ENCODE measurements around the gene SLC15A4. TPM values are rescaled to one million over a fixed set of nuclear protein-coding genes. Genes with fewer than 3 reads are reported as not detected.
"Not testable (repeated sequence)": the region's sequence is repeated elsewhere in the genome, so short reads cannot be mapped to it uniquely, and the experiment has no call there.

Gene SLC15A4
- total RNA-seq, result 10 to 100 TPM; 15.6 to 16.2 TPM
- long read RNA-seq, partial matches to known transcripts, result 2 of 6 reads
- long read RNA-seq, other reads (novel, unspliced or antisense), result 1 of 6 reads

GRCh38 chr12:128823916-128824839 is at the start of gene SLC15A4:
TSS of gene SLC15A4 (minus strand) at chr12:128823958. CDS start at chr12:128823943, 15 bp downstream.
- ATAC-seq (peak; percentile 98 to 99), DNase-seq (peak; percentile 98)
- intact Hi-C loops (cut with DNase I), result no loop called here

DNA sequence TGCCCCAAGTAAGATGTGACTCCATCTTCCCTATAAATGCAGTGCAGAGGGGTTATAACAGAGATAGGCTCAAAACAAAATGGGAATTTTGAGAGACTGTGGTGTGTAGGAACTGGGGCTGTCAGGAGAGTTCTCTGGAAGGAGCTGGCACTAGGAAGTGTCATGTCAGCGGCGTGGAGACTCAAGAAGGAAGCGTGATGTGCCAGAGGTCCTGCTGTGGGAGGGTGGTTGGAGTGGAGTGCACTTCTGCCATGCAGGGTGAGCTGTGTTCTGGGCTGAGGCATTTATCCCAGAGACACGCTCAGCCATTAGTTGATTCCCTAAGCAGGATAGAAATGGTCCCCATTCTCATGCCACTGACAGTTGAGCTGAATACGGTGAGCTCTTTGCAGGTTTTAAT is 48.5 kb upstream of the SLC15A4 start:
- intact Hi-C loops (cut with DNase I), result no loop called here
- DNase-seq, result no peak
- ATAC-seq, result no peak

DNA sequence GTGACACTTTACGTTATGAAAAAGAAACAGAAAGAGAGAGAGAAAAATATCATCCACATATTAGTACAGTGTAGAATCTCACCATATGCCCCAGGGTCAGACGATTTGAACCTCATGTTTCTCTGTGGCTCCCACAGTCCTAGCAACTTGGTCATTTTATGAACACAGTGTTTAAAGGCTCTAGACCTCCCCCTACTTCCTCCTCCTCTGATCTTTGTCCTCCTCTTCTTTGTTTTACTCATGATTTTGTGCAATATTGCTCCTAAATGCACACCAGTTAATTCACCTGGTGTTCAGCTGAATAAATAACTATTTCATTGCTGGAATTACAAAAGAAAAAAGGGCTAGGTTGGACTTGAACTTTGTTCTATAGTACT is 47.7 kb upstream of the SLC15A4 start:
- intact Hi-C loops (cut with DNase I), result no loop called here
- no peak for ATAC-seq
- no peak for DNase-seq

- intact Hi-C loops (cut with DNase I), result no loop called here
- ATAC-seq, result no peak
Observed at GRCh38 chr12:128867466-128867865, 43.7 kb upstream of the SLC15A4 start.

GRCh38 chr12:128864516-128865186 is 40.9 kb upstream of the SLC15A4 start:
- intact Hi-C loops (cut with DNase I), result no loop called here
- peak; percentile 96 to 97 for ATAC-seq
- peak; percentile 57 for DNase-seq

More at GRCh38 chr12:128867466-128867865, 43.7 kb upstream of the SLC15A4 start:
- no peak for DNase-seq

GRCh38 chr12:128863957-128864356 is 40.2 kb upstream of the SLC15A4 start:
- intact Hi-C loops (cut with DNase I), result no loop called here
- ATAC-seq, result no peak
- DNase-seq, result no peak

DNA sequence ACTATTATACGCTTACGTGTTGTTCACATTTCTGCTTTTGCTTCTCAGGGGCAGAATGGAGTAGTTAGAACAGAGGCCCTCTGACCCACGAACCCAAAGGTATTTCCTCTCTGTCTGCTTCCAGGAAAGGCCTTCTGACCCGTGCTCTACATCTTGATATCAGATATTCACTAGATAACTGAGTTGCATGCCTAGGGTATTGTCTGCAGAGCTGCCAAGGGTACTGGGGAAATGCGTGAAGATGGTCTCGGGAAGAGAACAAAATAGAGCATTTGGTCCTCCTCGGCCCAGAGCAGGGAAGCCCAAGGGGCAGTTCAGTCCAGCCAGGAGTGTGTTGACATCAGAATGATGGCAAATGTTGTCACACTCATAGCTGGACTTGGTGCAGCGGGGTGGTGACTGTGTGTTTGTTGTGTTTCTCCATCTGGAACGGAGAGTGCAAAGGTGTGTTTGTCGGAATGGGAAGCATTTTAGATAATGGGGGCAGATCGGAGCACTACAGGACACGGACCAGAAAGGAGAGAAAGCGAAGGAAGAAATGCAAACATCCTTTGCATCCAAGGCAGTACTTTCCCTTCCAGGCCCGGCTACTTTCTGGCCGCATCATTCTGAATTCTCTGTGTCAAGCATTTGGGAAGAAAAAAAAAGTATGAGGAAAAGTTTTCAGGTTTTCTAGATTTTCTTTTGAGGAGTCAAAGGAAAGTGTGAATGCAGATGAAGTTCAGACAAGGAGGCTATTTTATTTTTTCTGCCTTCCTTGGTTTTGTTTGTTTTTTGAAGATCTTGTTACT is 37.7 kb upstream of the SLC15A4 start:
- no peak for DNase-seq
- intact Hi-C loops (cut with DNase I), result no loop called here
- ATAC-seq, result no peak

DNA sequence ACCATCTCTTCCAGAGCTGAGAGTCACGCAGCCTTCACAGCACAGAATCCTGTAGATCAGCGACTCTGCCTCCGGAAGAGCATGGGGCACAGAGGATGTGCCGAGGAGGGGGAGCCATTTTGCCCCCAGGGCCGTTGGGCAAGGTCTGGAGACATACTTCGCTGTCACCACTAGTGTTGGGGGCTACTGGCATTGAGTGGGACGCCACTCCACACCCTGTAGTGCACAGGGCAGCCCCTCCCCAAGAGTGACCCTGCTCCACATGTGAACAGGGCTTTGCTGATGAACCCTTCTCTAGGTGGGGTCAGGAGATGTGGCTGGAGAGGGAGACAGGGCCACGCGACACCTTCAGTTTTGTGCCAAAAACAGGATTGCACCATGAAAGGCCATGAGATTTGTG is 35.6 kb upstream of the SLC15A4 start:
- no peak for ATAC-seq
- no peak for DNase-seq
- intact Hi-C loops (cut with DNase I), result no loop called here

DNA sequence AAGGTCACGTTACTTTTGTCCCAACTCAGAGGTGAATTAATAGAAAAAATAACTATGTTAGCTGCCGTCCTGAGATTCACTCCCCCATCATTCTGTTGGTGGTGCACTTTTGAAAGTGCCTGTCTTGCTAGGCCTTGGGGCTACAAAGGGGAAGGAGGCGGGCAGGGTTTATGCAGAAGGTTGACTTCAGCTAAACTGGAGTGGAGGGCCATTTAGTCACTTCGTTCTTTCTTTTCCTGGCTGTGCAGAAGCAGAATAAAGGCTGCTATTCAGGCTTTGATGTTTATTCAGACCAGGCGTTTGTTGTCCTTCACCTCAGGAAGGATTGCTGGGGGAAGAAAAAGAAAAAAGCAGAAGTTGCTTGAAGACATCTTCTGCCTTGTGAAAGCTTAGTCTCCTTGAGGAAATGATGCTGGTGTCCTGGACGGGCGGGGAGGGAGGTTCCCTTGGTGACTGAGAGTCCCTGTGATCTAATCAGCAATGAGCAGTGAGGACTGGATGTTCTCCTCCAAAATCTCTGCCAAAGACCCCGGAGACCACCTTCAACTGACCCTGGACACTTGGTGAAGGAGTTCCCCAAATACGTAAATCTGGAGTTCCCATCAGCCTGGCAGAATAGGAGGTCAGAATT is 33.5 kb upstream of the SLC15A4 start:
- ATAC-seq, result peak in 1 of 2 donors; percentile 23
- no peak for DNase-seq

DNA sequence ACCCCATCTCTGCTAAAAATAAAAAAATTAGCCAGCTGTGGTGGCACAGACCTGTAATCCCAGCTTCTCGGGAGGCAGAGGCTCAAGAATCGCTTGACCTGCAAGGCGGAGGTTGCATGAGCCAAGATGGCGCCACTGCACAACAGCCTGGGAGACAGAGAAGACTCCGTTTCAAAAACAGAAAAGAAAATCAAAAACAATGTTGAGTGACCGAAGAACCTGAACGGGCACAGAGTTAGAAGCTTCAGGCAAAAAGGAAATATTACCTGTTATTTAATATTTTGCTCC is 33.0 kb upstream of the SLC15A4 start:
- ATAC-seq, result no peak
- DNase-seq, result no peak
- intact Hi-C loops (cut with DNase I), result no loop called here

More for the DNA sequence above, 33.5 kb upstream of the SLC15A4 start:
- intact Hi-C loops (cut with DNase I), result no loop called here

DNA sequence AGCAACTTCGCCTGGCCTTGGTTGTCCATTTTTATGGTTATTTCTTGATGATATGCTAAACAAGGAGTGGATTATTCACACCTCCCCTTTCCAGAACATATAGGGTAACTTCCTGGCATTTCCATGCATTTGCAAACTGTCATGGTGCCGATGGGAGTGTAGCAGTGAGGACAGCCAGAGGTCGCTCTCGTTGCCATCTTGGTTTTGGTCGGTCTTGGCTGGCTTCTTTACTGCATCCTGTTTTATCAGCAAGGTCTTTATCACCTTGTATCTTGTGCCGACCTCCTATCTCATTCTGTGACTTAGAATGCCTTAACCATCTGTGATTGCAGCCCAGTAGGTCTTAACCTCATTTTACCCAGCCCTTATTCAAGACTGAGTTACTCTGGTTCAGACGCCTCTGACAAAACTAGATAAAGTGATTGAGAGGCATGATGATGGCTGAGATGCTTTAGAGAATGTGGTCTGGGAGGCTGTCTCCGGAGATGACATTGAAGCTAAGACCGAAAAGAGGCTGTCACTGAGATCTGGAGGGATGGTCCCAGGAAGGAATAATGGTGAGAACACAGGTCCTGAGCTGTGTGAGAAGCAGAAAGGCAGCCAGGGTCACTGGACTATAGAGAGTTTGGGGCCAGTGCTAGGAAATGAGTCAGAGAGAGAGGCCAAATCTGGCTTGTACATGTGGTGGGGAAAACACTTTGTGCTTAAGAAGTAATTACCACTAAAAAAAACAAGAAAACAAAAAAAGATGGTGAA is 32.5 kb upstream of the SLC15A4 start:
- DNase-seq (no peak), ATAC-seq (no peak)
- intact Hi-C loops (cut with DNase I), result no loop called here

GRCh38 chr12:128853600-128854197 is 29.9 kb upstream of the SLC15A4 start:
- intact Hi-C loops (cut with DNase I), result no loop called here
- ATAC-seq, result no peak
- no peak for DNase-seq

GRCh38 chr12:128852885-128853599 is 29.3 kb upstream of the SLC15A4 start, which contains the start of gene GLT1D1:
TSS of gene GLT1D1 (plus strand) at chr12:128853478. CDS start at chr12:128853582, 104 bp downstream.
- intact Hi-C loops (cut with DNase I), result no loop called here
- no peak for DNase-seq
- no peak for ATAC-seq

DNA sequence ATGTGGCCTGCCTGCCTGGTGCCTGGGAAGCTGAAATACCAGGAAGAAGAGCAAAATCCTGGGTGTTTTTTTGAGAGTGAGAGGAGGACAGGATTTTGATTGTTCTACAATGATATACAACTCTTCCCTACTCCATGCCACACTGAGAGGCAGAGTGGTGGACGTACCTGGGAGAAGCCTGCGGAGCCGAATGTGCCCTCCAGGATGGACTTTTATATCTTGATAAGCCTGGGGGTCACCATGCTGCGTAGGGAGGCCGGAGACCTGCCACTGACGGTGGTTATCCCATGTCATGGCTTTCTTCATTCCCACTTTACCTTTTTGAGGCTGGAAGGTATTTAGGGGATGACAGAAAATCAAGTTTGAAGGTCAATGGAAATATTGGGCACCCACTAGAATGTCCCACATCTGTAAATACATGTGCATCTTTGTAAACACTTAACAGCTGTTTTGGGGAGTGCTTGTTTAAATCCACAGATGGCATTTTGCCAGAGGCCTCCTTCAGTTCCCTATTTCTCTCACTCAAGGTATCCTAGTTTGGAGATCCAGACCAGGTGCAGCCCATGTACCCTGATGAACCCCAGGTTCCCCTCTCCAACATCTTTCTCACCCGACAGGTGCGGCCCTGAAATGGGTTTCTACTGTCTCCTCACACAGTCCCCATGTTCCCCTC is 28.4 kb upstream of the SLC15A4 start:
- ATAC-seq, result no peak
- DNase-seq, result no peak
- intact Hi-C loops (cut with DNase I), result no loop called here

- intact Hi-C loops (cut with DNase I); ATAC-seq; DNase-seq: not testable (repeated sequence)
Observed at GRCh38 chr12:128851429-128851828, 27.7 kb upstream of the SLC15A4 start.

GRCh38 chr12:128850400-128850799 is 26.6 kb upstream of the SLC15A4 start:
- ATAC-seq (no peak), DNase-seq (no peak)
- intact Hi-C loops (cut with DNase I), result no loop called here

DNA sequence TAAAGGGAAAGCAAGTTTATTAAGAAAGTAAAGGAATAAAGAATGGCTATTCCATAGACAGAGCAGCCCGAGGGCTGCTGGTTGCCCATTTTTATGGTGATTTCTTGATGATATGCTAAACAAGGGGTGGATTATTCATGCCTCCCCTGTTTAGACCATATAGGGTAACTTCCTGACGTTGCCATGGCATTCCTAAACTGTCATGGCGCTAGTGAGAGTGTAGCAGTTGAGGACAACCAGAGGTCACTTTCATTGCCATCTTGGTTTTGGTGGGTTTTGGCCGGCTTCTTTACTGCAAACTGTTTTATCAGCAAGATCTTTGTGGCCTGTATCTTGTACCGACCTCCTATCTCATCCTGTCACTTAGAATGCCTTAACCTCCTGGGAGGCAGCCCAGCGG is 26.0 kb upstream of the SLC15A4 start:
- ATAC-seq; DNase-seq; intact Hi-C loops (cut with DNase I): not testable (repeated sequence)
